Esophagus squamous epithelium (tissue), 4 donors: ENCODE data around the gene THADA.

Experiments used
- CTCF ChIP-seq, 6 experiments: fragments of 450-650 bp in 4 of 6; fragments of 200-600 bp in 2 of 6; sonication (generic) in 2 of 6; IDR thresholded peaks; one replicate each; pipeline ENCODE4 v1.5.1; 2016 to 2019; ENCODE audit warnings: antibody characterized with exemption in 6 of 6, mild to moderate bottlenecking in 4 of 6, moderate library complexity in 4 of 6
- POLR2A ChIP-seq, 4 donors: fragments of 450-650 bp; IDR thresholded peaks; one replicate each; pipeline ENCODE4 v1.6.1; 2017; ENCODE audit warnings: antibody characterized with exemption in 4 of 4, mild to moderate bottlenecking in 4 of 4, moderate library complexity in 3 of 4

GRCh38 chr2:43325107-43325811 is 270.6 kb downstream of the THADA start:
- no peak for TF ChIP-seq POLR2A (IDR thresholded peaks at IDR 0.05)
- TF ChIP-seq CTCF (IDR thresholded peaks at IDR 0.05): no peak
